Keratinocyte (primary cell): ENCODE measurements around the gene TRAF3IP3. TPM values are rescaled to one million over a fixed set of nuclear protein-coding genes. Genes with fewer than 3 reads are reported as not detected.

Experiments used
- DNase-seq: peaks from one replicate; pipeline ENCODE4 v3.0.0-alpha.2; 2011; ENCODE audit warnings: low read depth, missing footprints, low spot score
- FAIRE-seq: peaks from 2 replicates; lab custom pipeline; 2011; peaks lifted over from hg19 to GRCh38; lab: Jason Lieb, UNC
- H2AFZ ChIP-seq: 2 replicates; pipeline ENCODE4 v1.6.0; 2012; ENCODE audit warnings: low read length, control low read depth, inconsistent platforms; ENCODE audit not compliant: control insufficient read depth
- H3K27ac ChIP-seq: 2 replicates; pipeline ENCODE4 v1.5.1; 2011; ENCODE audit warnings: low read length; ENCODE audit not compliant: control insufficient read depth, insufficient read depth
- H3K27me3 ChIP-seq: 3 replicates; pipeline ENCODE4 v1.6.0; 2011; ENCODE audit warnings: low read length; ENCODE audit not compliant: control insufficient read depth, insufficient read depth; ENCODE audit errors: extremely low read depth
- H3K36me3 ChIP-seq, 2 experiments: 2 replicates in 1 of 2; 3 replicates in 1 of 2; pipeline ENCODE4 v1.5.1; 2011; ENCODE audit warnings: low read length in 2 of 2, mild to moderate bottlenecking in 1 of 2; ENCODE audit not compliant: control insufficient read depth in 2 of 2, insufficient read depth in 2 of 2; ENCODE audit errors: extremely low read depth in 1 of 2
- H3K4me1 ChIP-seq: 3 replicates; pipeline ENCODE4 v1.5.1; 2011; ENCODE audit warnings: low read length; ENCODE audit not compliant: control insufficient read depth, insufficient read depth; ENCODE audit errors: extremely low read depth
- H3K4me2 ChIP-seq: 3 replicates; pipeline ENCODE4 v1.6.0; 2011; ENCODE audit warnings: low read depth, low read length; ENCODE audit not compliant: control insufficient read depth, insufficient read depth; ENCODE audit errors: extremely low read depth
- H3K4me3 ChIP-seq, 3 experiments: fragments of 200-600 bp in 1 of 3; sonication (generic) in 1 of 3; 2 replicates in 2 of 3; 3 replicates in 1 of 3; pipeline ENCODE4 v1.5.1; 2011 to 2016; ENCODE audit warnings: low read length in 3 of 3, mild to moderate bottlenecking in 3 of 3, control low read depth in 2 of 3, inconsistent platforms in 1 of 3, low read depth in 1 of 3, mixed read lengths in 1 of 3, mixed run types in 1 of 3, moderate library complexity in 1 of 3; ENCODE audit not compliant: control insufficient read depth in 2 of 3, insufficient read depth in 2 of 3; ENCODE audit errors: extremely low read depth in 1 of 3
- H3K79me2 ChIP-seq: 2 replicates; pipeline ENCODE4 v1.6.0; 2012; ENCODE audit warnings: low read length; ENCODE audit not compliant: control insufficient read depth, insufficient read depth
- H3K9ac ChIP-seq: 3 replicates; pipeline ENCODE4 v1.6.0; 2011; ENCODE audit warnings: low read length; ENCODE audit not compliant: control insufficient read depth, insufficient read depth; ENCODE audit errors: extremely low read depth
- H3K9me1 ChIP-seq: 3 replicates; pipeline ENCODE4 v1.6.0; 2011; ENCODE audit warnings: low read length; ENCODE audit not compliant: control insufficient read depth, insufficient read depth; ENCODE audit errors: extremely low read depth
- H3K9me3 ChIP-seq: 2 replicates; pipeline ENCODE4 v1.5.1; 2012; ENCODE audit warnings: low read depth, low read length; ENCODE audit not compliant: control insufficient read depth
- H4K20me1 ChIP-seq: 3 replicates; pipeline ENCODE4 v1.6.0; 2011; ENCODE audit warnings: low read length; ENCODE audit not compliant: control insufficient read depth, insufficient read depth; ENCODE audit errors: extremely low read depth
- CTCF ChIP-seq, 3 experiments: IDR thresholded peaks in 1 of 3; conservative IDR thresholded peaks in 1 of 3; optimal IDR thresholded peaks in 1 of 3; 2 replicates in 2 of 3; 3 replicates in 1 of 3; pipeline versions ENCODE3 to v1.5.1; 2011; ENCODE audit warnings: low read length in 3 of 3, mild to moderate bottlenecking in 3 of 3, moderate library complexity in 2 of 3, control low read depth in 1 of 3, inconsistent platforms in 1 of 3; ENCODE audit not compliant: insufficient read depth in 2 of 3; ENCODE audit errors: extremely low read depth in 1 of 3
- EZH2 ChIP-seq: IDR thresholded peaks from one replicate; pipeline ENCODE4 v1.6.1; 2012; ENCODE audit warnings: inconsistent platforms, mild to moderate bottlenecking, low read length, moderate library complexity
- dilution Hi-C: fragments of 300-500 bp; cut with MboI; formaldehyde crosslinking; loops from one replicate; pipeline ENCODE4 v1.7.0; 2020; ENCODE audit warnings: low sequenced_read_pairs; ENCODE audit not compliant: extremely low pct_ligation_motif_present
- polyA plus RNA-seq, 5 experiments: library from polyadenylated mRNA; depleted of rRNA in 3 of 5; stranded (reverse) in 3 of 5; stranded (forward) in 1 of 5; unstranded in 1 of 5; fragments of >200 nt; gene quantifications; 1 replicate in 1 of 5; 2 replicates in 3 of 5; 3 replicates in 1 of 5; pipeline versions ENCODE4 v1.2.1 to v1.2.3, GENCODE V29; 2011 to 2012; ENCODE audit warnings: missing spikeins in 2 of 5, low read depth in 1 of 5, low replicate concordance in 1 of 5

The TRAF3IP3 gene
- polyA plus RNA-seq, 1 donor (not counting 4 experiments of a cell fraction or from before 2014, with no cell fraction given): 0.16 TPM

GRCh38 chr1:209751627-209752231 is 4.1 kb upstream of the TRAF3IP3 start:
- H3K79me2 ChIP-seq: no peaks in the 10 kb centered on the region
- no peaks in the 10 kb centered on the region for H3K9me3 ChIP-seq
- dilution Hi-C loops: no loop called here
- H2AFZ ChIP-seq: no peak overlapping the region
- no peak overlapping the region for H3K9ac ChIP-seq
- no peaks in the 10 kb centered on the region for H3K27me3 ChIP-seq
- no peaks in the 10 kb centered on the region for H3K9me1 ChIP-seq
- no peaks in the 10 kb centered on the region for H4K20me1 ChIP-seq
- H3K4me1 ChIP-seq: peaks cover 10% of the 10 kb centered on the region
- H3K36me3 ChIP-seq: no peaks in the 10 kb centered on the region
- H3K27ac ChIP-seq: no peak overlapping the region
- FAIRE-seq (no peak), DNase-seq (no peak)
- no peak overlapping the region for H3K4me2 ChIP-seq
- H3K4me3 ChIP-seq: no peak overlapping the region
- no peak for TF ChIP-seq CTCF (optimal IDR thresholded peaks at IDR 0.05 in 1 of 3, IDR thresholded peaks at IDR 0.05 in 1 of 3, conservative IDR thresholded peaks at IDR 0.05 in 1 of 3; ENCODE audit: extremely low read depth in 1 of 3, insufficient read depth in 2 of 3, low read length in 3 of 3)
- TF ChIP-seq EZH2: no peak

GRCh38 chr1:209752890-209753289 is 3.0 kb upstream of the TRAF3IP3 start:
- dilution Hi-C loops: no loop called here
- Histone ChIP-seq H3K4me1 (peaks cover 5% of the 10 kb centered on the region), H3K36me3 (no peaks in the 10 kb centered on the region)

More at GRCh38 chr1:209752890-209753289, 3.0 kb upstream of the TRAF3IP3 start:
- H4K20me1 ChIP-seq: no peaks in the 10 kb centered on the region
- no peak overlapping the region for H3K4me2 ChIP-seq
- H3K9me3 ChIP-seq: no peaks in the 10 kb centered on the region
- no peaks in the 10 kb centered on the region for H3K27me3 ChIP-seq
- no peak overlapping the region for H3K27ac ChIP-seq
- DNase-seq: no peak
- TF ChIP-seq CTCF (optimal IDR thresholded peaks at IDR 0.05 in 1 of 3, IDR thresholded peaks at IDR 0.05 in 1 of 3, conservative IDR thresholded peaks at IDR 0.05 in 1 of 3; ENCODE audit: extremely low read depth in 1 of 3, insufficient read depth in 2 of 3, low read length in 3 of 3) (no peak), EZH2 (no peak)
- no peak overlapping the region for H3K4me3 ChIP-seq
- no peak for FAIRE-seq
- no peak overlapping the region for H3K9ac ChIP-seq
- no peaks in the 10 kb centered on the region for H3K9me1 ChIP-seq
- H3K79me2 ChIP-seq: no peaks in the 10 kb centered on the region
- no peak overlapping the region for H2AFZ ChIP-seq
